Effector memory CD8-positive, alpha-beta T cell (primary cell): ENCODE results near the gene VMO1.

Experiments used
- ATAC-seq: fragments of 150-1000 bp; cut with Tn5 transposase; replicated peaks from 2 replicates; pipeline ENCODE4 v1.10.0; 2021; ENCODE audit warnings: mild to moderate bottlenecking, moderate library complexity
- DNase-seq, 3 experiments: peaks; one replicate each; pipeline ENCODE4 v3.0.0; 2021
- H3K27ac Mint-ChIP-seq, 2 donors: one replicate each; pipeline ENCODE4 v1.8.0; 2022; ENCODE audit warnings: mild to moderate bottlenecking in 2 of 2, mixed read lengths in 2 of 2, moderate library complexity in 2 of 2
- H3K27me3 Mint-ChIP-seq, 2 donors: one replicate each; pipeline ENCODE4 v1.8.0; 2022; ENCODE audit warnings: mixed read lengths in 2 of 2
- H3K36me3 Mint-ChIP-seq: one replicate; pipeline ENCODE4 v1.8.0; 2022; ENCODE audit warnings: mild to moderate bottlenecking, moderate library complexity, mixed read lengths; ENCODE audit not compliant: insufficient read depth
- H3K4me1 Mint-ChIP-seq, 2 donors: one replicate each; pipeline ENCODE4 v1.8.0; 2022; ENCODE audit warnings: low read depth in 2 of 2, mixed read lengths in 2 of 2
- H3K4me3 Mint-ChIP-seq, 2 donors: one replicate each; pipeline ENCODE4 v1.8.0; 2022; ENCODE audit warnings: mild to moderate bottlenecking in 2 of 2, mixed read lengths in 2 of 2, moderate library complexity in 2 of 2
- H3K9me3 Mint-ChIP-seq, 2 donors: one replicate each; pipeline ENCODE4 v1.8.0; 2022; ENCODE audit warnings: mixed read lengths in 2 of 2

VMO1 gene

GRCh38 chr17:4741544-4741943 lies 44.6 kb downstream of the VMO1 start:
- Mint-ChIP-seq H3K4me3 (peak overlapping the region in 1 of 2 donors; percentile 6), H3K4me1 (peaks cover 16 to 24% of the 10 kb centered on the region in 2 donors), H3K9me3 (no peaks in the 10 kb centered on the region), H3K36me3 (peaks cover 8% of the 10 kb centered on the region), H3K27ac (no peak overlapping the region), H3K27me3 (peaks cover 22 to 55% of the 10 kb centered on the region in 2 donors)
- ATAC-seq (no peak), DNase-seq (no peak)

- Mint-ChIP-seq H3K4me1 (peaks cover 15 to 24% of the 10 kb centered on the region in 2 donors), H3K27me3 (peaks cover 20 to 53% of the 10 kb centered on the region in 2 donors), H3K36me3 (peaks cover 8% of the 10 kb centered on the region), H3K4me3 (peak overlapping the region; percentile 81 to 90), H3K9me3 (no peaks in the 10 kb centered on the region), H3K27ac (peak overlapping the region; percentile 56 to 76)
- ATAC-seq = no peak
- no peak for DNase-seq
Observed at GRCh38 chr17:4740584-4740983, 45.6 kb downstream of the VMO1 start.

- peaks cover 8% of the 10 kb centered on the region for H3K36me3 Mint-ChIP-seq
- peaks cover 15 to 19% of the 10 kb centered on the region in 2 donors for H3K4me1 Mint-ChIP-seq
- ATAC-seq (no peak), DNase-seq (no peak)
- H3K27me3 Mint-ChIP-seq = peaks cover 14 to 48% of the 10 kb centered on the region in 2 donors
- no peaks in the 10 kb centered on the region for H3K9me3 Mint-ChIP-seq
- H3K27ac Mint-ChIP-seq = peak overlapping the region; percentile 56 to 76
- H3K4me3 Mint-ChIP-seq = peak overlapping the region; percentile 81 to 90
Observed at GRCh38 chr17:4740025-4740351, 46.2 kb downstream of the VMO1 start.

- H3K4me1 Mint-ChIP-seq = peaks cover 15 to 18% of the 10 kb centered on the region in 2 donors
- ATAC-seq (peak; percentile 81), DNase-seq (peak; percentile 57 to 65 (median 61))
- peak within 1 kb of the TSS; percentile 84 to 90 for H3K4me3 Mint-ChIP-seq
- peaks cover 13 to 44% of the 10 kb centered on the region in 2 donors for H3K27me3 Mint-ChIP-seq
- peak within 1 kb of the TSS; percentile 56 to 87 for H3K27ac Mint-ChIP-seq
- H3K9me3 Mint-ChIP-seq = no peaks in the 10 kb centered on the region
- H3K36me3 Mint-ChIP-seq = peaks cover 8% of the 10 kb centered on the region
Observed at GRCh38 chr17:4739122-4740024, 46.8 kb downstream of the VMO1 start, which contains the start of the genes CXCL16 and ZMYND15. Gene CXCL16, minus strand, starts transcription at chr17:4739928. Its CDS starts 589 bp downstream, at chr17:4739339. Gene ZMYND15, plus strand, starts transcription at chr17:4739833. Its CDS starts 716 bp downstream, at chr17:4740549.

GRCh38 chr17:4738136-4739121 lies 47.7 kb downstream of the VMO1 start:
- H3K36me3 Mint-ChIP-seq = peaks cover 13% of the 10 kb centered on the region
- ATAC-seq (peak; percentile 39), DNase-seq (peak in 1 of 3 experiments; percentile 15)
- peak overlapping the region; percentile 82 to 84 for H3K4me3 Mint-ChIP-seq
- H3K4me1 Mint-ChIP-seq = peaks cover 15 to 18% of the 10 kb centered on the region in 2 donors
- H3K9me3 Mint-ChIP-seq = no peaks in the 10 kb centered on the region
- peaks cover 13 to 38% of the 10 kb centered on the region in 2 donors for H3K27me3 Mint-ChIP-seq
- peak overlapping the region in 1 of 2 donors; percentile 87 for H3K27ac Mint-ChIP-seq

GRCh38 chr17:4735876-4736651 lies 50.1 kb downstream of the VMO1 start:
- H3K27ac Mint-ChIP-seq = no peak overlapping the region
- H3K9me3 Mint-ChIP-seq = no peaks in the 10 kb centered on the region
- no peak overlapping the region for H3K4me3 Mint-ChIP-seq
- peaks cover 24 to 25% of the 10 kb centered on the region in 2 donors for H3K4me1 Mint-ChIP-seq
- DNase-seq (no peak), ATAC-seq (no peak)
- H3K27me3 Mint-ChIP-seq = peaks cover 8 to 21% of the 10 kb centered on the region in 2 donors
- H3K36me3 Mint-ChIP-seq = peaks cover 22% of the 10 kb centered on the region
